ENCODE results near the gene HOXB9. TPM values are rescaled to one million over a fixed set of nuclear protein-coding genes. Genes with fewer than 3 reads are reported as not detected.

The HOXB9 gene
- total RNA-seq, 6 donors from 2014 or later = 0.20 to 0.30 (median 0.29) TPM; not detected in 3

GRCh38 chr17:48588528-48588927 lies 37.6 kb downstream of the HOXB9 start:
- Histone ChIP-seq H3K27me3 (peaks cover 0 to 43% (median 21%) of the 10 kb centered on the region in 4 donors), H3K4me1 (peaks cover 32 to 56% (median 37%) of the 10 kb centered on the region in 4 donors), H3K4me3 (peak overlapping the region in 2 of 4 donors; percentile 32 to 54), H3K27ac (peak overlapping the region; percentile 66 to 90 (median 90)), H3K9me3 (no peaks in the 10 kb centered on the region), H3K36me3 (no peaks in the 10 kb centered on the region)
- 32 to 34% methylated on average over 2 of the region's 2 CpGs for WGBS, 2 donors
- ATAC-seq (ENCODE audit: low FRiP score in 2 of 2) (no peak), DNase-seq (no peak)
- TF ChIP-seq CTCF (IDR thresholded peaks at IDR 0.05) (no peak), POLR2A (IDR thresholded peaks at IDR 0.05) (no peak), EP300 (IDR thresholded peaks at IDR 0.05) (no peak), POLR2AphosphoS5 (IDR thresholded peaks at IDR 0.05) (no peak)

- H3K4me1 ChIP-seq = peaks cover 28 to 51% (median 33%) of the 10 kb centered on the region in 4 donors
These were observed 38.1 kb downstream of the HOXB9 start for GRCh38 chr17:48588074-48588415.

GRCh38 chr17:48587276-48588073 lies 38.7 kb downstream of the HOXB9 start:
- DNase-seq (no peak), ATAC-seq (ENCODE audit: low FRiP score in 2 of 2) (no peak)
- Histone ChIP-seq H3K36me3 (no peaks in the 10 kb centered on the region), H3K4me3 (peak overlapping the region in 2 of 4 donors; percentile 54 to 61), H3K27me3 (peaks cover 0 to 45% (median 20%) of the 10 kb centered on the region in 4 donors), H3K4me1 (peaks cover 25 to 46% (median 31%) of the 10 kb centered on the region in 4 donors), H3K27ac (peak overlapping the region; percentile 66 to 90 (median 90)), H3K9me3 (no peaks in the 10 kb centered on the region)
- 23 to 24% methylated on average over 4 to 5 of the region's 5 CpGs for WGBS, 2 donors
- TF ChIP-seq POLR2A (IDR thresholded peaks at IDR 0.05) = no peak
- peak; percentile 32 to 33 for TF ChIP-seq POLR2AphosphoS5 (IDR thresholded peaks at IDR 0.05)

More at GRCh38 chr17:48588074-48588415, 38.1 kb downstream of the HOXB9 start:
- ATAC-seq (ENCODE audit: low FRiP score in 2 of 2) (no peak), DNase-seq (no peak)
- TF ChIP-seq POLR2AphosphoS5 (IDR thresholded peaks at IDR 0.05) (no peak), EP300 (IDR thresholded peaks at IDR 0.05) (no peak), POLR2A (IDR thresholded peaks at IDR 0.05) (no peak), CTCF (IDR thresholded peaks at IDR 0.05) (no peak)
- WGBS, 2 donors = 32 to 64% methylated on average over 2 of the region's 2 CpGs
- Histone ChIP-seq H3K36me3 (no peaks in the 10 kb centered on the region), H3K4me3 (peak overlapping the region in 2 of 4 donors; percentile 32 to 54), H3K27me3 (peaks cover 0 to 44% (median 20%) of the 10 kb centered on the region in 4 donors), H3K27ac (peak overlapping the region; percentile 66 to 90 (median 90)), H3K9me3 (no peaks in the 10 kb centered on the region)

- ATAC-seq (ENCODE audit: low FRiP score in 2 of 2) = peak in 1 of 2 donors; percentile 43
- peak overlapping the region in 3 of 4 donors; percentile 48 to 61 (median 54) for H3K4me3 ChIP-seq
These were observed 39.6 kb downstream of the HOXB9 start for GRCh38 chr17:48586355-48587258.

More at GRCh38 chr17:48586355-48587258, 39.6 kb downstream of the HOXB9 start:
- no peak for TF ChIP-seq POLR2AphosphoS5 (IDR thresholded peaks at IDR 0.05)
- no peak for TF ChIP-seq POLR2A (IDR thresholded peaks at IDR 0.05)
- no peak for TF ChIP-seq EP300 (IDR thresholded peaks at IDR 0.05)
- no peak for TF ChIP-seq CTCF (IDR thresholded peaks at IDR 0.05)
- H3K36me3 ChIP-seq = no peaks in the 10 kb centered on the region
- 13 to 18% methylated on average over 23 to 34 of the region's 34 CpGs for WGBS, 2 donors
- peak overlapping the region; percentile 66 to 90 (median 90) for H3K27ac ChIP-seq
- peak in 1 of 2 donors; percentile 87 for DNase-seq
- peaks cover 31 to 47% (median 35%) of the 10 kb centered on the region in 4 donors for H3K4me1 ChIP-seq
- peaks cover 0 to 49% (median 21%) of the 10 kb centered on the region in 4 donors for H3K27me3 ChIP-seq
- no peaks in the 10 kb centered on the region for H3K9me3 ChIP-seq
